Stimulated activated memory B cell treated with anti-CD40 and anti-IgM and Interleukin-4, amounts not matched to agents 10 μg/mL and 1 μg/mL and 100 μg/mL, for 72 hours (primary cell): ENCODE results near the gene PTPRB.

Experiments used
- ATAC-seq: fragments of 150-1000 bp; cut with Tn5 transposase; 2 replicates; pipeline ENCODE4 v1.10.0; 2021
- H3K27ac Mint-ChIP-seq: one replicate; pipeline ENCODE4 v1.8.0; 2022; ENCODE audit warnings: mild to moderate bottlenecking, mixed read lengths
- H3K27me3 Mint-ChIP-seq: one replicate; pipeline ENCODE4 v1.8.0; 2022; ENCODE audit warnings: mixed read lengths
- H3K36me3 Mint-ChIP-seq: one replicate; pipeline ENCODE4 v1.8.0; 2022; ENCODE audit warnings: mixed read lengths
- H3K4me1 Mint-ChIP-seq: one replicate; pipeline ENCODE4 v1.8.0; 2022; ENCODE audit warnings: mixed read lengths
- H3K4me3 Mint-ChIP-seq: one replicate; pipeline ENCODE4 v1.8.0; 2022; ENCODE audit warnings: mild to moderate bottlenecking, moderate library complexity, mixed read lengths
- H3K9me3 Mint-ChIP-seq: one replicate; pipeline ENCODE4 v1.8.0; 2022; ENCODE audit warnings: mixed read lengths

PTPRB gene

DNA sequence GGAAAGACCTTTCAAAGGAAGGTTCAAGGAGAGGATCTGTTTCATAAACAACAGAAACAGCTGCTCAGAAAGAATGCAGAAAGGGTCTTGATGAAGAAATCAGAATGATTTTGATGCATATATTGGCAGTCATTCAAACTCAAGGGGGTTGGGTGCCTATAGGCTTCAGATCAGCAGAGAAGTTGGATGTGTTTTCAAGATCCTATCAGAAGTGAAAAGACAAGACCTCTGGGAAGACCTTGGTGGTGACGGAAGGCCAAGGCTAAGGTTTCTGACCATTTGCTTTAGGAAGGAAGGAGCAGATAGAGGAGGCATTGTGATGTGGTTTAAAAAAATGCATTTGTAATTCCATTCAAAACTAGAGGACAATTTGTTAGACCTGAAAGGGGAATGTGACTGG, 15.2 kb upstream of the PTPRB start:
- no peaks in the 10 kb centered on the region for H3K36me3 Mint-ChIP-seq
- no peaks in the 10 kb centered on the region for H3K27me3 Mint-ChIP-seq
- no peak for ATAC-seq
- H3K27ac Mint-ChIP-seq: no peak overlapping the region
- H3K4me3 Mint-ChIP-seq: no peak overlapping the region
- no peaks in the 10 kb centered on the region for H3K4me1 Mint-ChIP-seq
- no peaks in the 10 kb centered on the region for H3K9me3 Mint-ChIP-seq

DNA sequence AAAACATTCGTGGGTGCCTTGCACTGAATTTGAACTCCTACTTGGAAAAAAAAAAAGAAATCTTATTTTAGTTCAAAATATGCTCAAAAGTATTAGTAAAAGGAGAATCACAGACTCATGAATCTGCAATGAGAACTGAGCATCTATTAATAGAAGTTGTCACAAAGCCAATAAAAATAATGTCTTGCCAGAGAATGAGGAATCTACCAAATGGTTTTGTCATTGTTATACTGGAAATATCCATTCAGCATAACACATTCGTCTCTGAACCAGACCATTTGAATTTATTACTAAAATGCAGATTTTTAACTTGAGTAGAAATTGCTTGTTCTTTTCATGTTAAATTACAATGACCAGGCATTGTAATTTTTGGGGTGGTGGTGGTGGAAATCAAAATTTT, 11.6 kb upstream of the PTPRB start:
- no peaks in the 10 kb centered on the region for H3K36me3 Mint-ChIP-seq
- no peaks in the 10 kb centered on the region for H3K4me1 Mint-ChIP-seq
- H3K27me3 Mint-ChIP-seq: no peaks in the 10 kb centered on the region
- no peaks in the 10 kb centered on the region for H3K9me3 Mint-ChIP-seq
- H3K4me3 Mint-ChIP-seq: no peak overlapping the region
- no peak overlapping the region for H3K27ac Mint-ChIP-seq
- no peak for ATAC-seq

DNA sequence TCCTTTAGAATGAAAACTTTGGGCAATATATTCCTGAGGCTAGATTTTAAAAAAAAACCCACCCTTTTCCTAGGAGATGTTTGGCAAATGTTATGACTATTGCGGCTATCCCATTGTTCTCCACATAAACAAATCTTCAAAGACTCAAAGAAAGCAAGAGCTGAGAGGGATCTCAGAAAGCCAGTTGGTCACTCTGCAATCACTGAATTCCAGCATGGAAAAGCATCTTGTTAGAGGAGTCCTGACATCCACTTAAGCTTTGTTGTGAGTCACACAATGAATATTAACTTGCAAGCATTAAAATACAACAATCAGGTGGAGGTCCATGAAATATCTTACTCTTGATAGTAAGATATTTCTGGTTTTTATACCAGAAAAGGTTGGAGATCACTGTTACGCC, 11.0 kb upstream of the PTPRB start:
- Mint-ChIP-seq H3K36me3 (no peaks in the 10 kb centered on the region), H3K4me1 (no peaks in the 10 kb centered on the region), H3K9me3 (no peaks in the 10 kb centered on the region), H3K27me3 (no peaks in the 10 kb centered on the region), H3K4me3 (no peak overlapping the region), H3K27ac (no peak overlapping the region)
- no peak for ATAC-seq

DNA sequence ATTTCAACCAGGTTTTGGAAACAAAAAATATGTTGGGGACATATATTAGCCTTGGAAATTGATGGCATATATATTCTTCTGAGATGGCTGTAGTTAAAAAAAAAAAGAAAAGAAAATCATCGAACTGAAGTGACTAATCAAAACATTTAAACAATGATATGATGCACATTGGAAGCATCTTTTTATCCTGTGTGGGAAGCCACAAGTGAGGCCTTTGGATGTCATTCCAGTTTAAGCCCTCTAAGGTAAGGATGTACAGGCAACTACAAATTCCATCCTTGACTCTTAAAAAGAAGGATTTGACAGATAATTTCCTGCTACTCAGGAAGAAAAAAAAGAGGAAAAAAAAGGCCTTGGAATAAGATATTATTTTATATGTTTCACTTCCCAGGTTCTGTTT, 9.6 kb upstream of the PTPRB start:
- peaks cover 6% of the 10 kb centered on the region for H3K27me3 Mint-ChIP-seq
- H3K4me3 Mint-ChIP-seq: no peak overlapping the region
- no peaks in the 10 kb centered on the region for H3K36me3 Mint-ChIP-seq
- ATAC-seq: no peak
- H3K4me1 Mint-ChIP-seq: no peaks in the 10 kb centered on the region
- no peak overlapping the region for H3K27ac Mint-ChIP-seq
- no peaks in the 10 kb centered on the region for H3K9me3 Mint-ChIP-seq

- H3K27me3 Mint-ChIP-seq: peaks cover 12% of the 10 kb centered on the region
- H3K36me3 Mint-ChIP-seq: no peaks in the 10 kb centered on the region
- no peaks in the 10 kb centered on the region for H3K9me3 Mint-ChIP-seq
- no peak overlapping the region for H3K4me3 Mint-ChIP-seq
- no peaks in the 10 kb centered on the region for H3K4me1 Mint-ChIP-seq
- H3K27ac Mint-ChIP-seq: no peak overlapping the region
- no peak for ATAC-seq
Measured at GRCh38 chr12:70645494-70646317, 8.5 kb upstream of the PTPRB start.

GRCh38 chr12:70644861-70645260, 7.6 kb upstream of the PTPRB start:
- no peak for ATAC-seq
- Mint-ChIP-seq H3K4me3 (no peak overlapping the region), H3K9me3 (no peaks in the 10 kb centered on the region), H3K27me3 (peaks cover 12% of the 10 kb centered on the region), H3K4me1 (no peaks in the 10 kb centered on the region), H3K36me3 (no peaks in the 10 kb centered on the region), H3K27ac (no peak overlapping the region)

GRCh38 chr12:70643939-70644338, 6.7 kb upstream of the PTPRB start:
- no peak for ATAC-seq
- H3K36me3 Mint-ChIP-seq: no peaks in the 10 kb centered on the region
- H3K27ac Mint-ChIP-seq: no peak overlapping the region

GRCh38 chr12:70641691-70642090, 4.5 kb upstream of the PTPRB start:
- H3K27me3 Mint-ChIP-seq: peaks cover 12% of the 10 kb centered on the region
- H3K9me3 Mint-ChIP-seq: no peaks in the 10 kb centered on the region
- no peaks in the 10 kb centered on the region for H3K4me1 Mint-ChIP-seq
- no peak for ATAC-seq
- no peak overlapping the region for H3K27ac Mint-ChIP-seq
- no peak overlapping the region for H3K4me3 Mint-ChIP-seq
- no peaks in the 10 kb centered on the region for H3K36me3 Mint-ChIP-seq

More at GRCh38 chr12:70643939-70644338, 6.7 kb upstream of the PTPRB start:
- Mint-ChIP-seq H3K4me1 (no peaks in the 10 kb centered on the region), H3K27me3 (peaks cover 12% of the 10 kb centered on the region), H3K9me3 (no peaks in the 10 kb centered on the region), H3K4me3 (no peak overlapping the region)

DNA sequence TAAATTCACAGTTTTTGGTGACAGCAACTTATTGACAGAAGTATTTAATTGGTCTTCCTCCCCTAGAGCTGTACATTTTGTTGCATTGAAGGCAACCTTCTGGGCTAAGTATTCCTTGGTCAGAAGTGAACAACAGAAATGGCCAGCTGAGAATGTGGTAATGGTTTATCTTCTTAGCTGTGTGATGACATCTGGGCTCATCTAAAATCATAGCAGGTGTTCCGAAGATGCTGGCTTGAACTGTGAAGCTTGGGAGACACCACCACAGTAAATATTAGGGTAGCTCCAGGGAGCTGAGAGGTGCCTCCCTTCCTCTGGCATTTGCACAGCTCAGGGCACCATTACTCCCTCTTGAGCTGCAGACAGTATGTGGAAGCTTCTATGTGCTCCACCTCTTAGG, 3.7 kb upstream of the PTPRB start:
- Mint-ChIP-seq H3K27ac (no peak overlapping the region), H3K4me3 (no peak overlapping the region), H3K4me1 (no peaks in the 10 kb centered on the region), H3K36me3 (no peaks in the 10 kb centered on the region), H3K9me3 (no peaks in the 10 kb centered on the region), H3K27me3 (peaks cover 12% of the 10 kb centered on the region)
- ATAC-seq: no peak

GRCh38 chr12:70639535-70639934, 2.3 kb upstream of the PTPRB start:
- no peak overlapping the region for H3K27ac Mint-ChIP-seq
- H3K4me1 Mint-ChIP-seq: no peaks in the 10 kb centered on the region
- ATAC-seq: no peak
- no peak overlapping the region for H3K4me3 Mint-ChIP-seq
- no peaks in the 10 kb centered on the region for H3K9me3 Mint-ChIP-seq
- no peaks in the 10 kb centered on the region for H3K36me3 Mint-ChIP-seq
- peaks cover 19% of the 10 kb centered on the region for H3K27me3 Mint-ChIP-seq

DNA sequence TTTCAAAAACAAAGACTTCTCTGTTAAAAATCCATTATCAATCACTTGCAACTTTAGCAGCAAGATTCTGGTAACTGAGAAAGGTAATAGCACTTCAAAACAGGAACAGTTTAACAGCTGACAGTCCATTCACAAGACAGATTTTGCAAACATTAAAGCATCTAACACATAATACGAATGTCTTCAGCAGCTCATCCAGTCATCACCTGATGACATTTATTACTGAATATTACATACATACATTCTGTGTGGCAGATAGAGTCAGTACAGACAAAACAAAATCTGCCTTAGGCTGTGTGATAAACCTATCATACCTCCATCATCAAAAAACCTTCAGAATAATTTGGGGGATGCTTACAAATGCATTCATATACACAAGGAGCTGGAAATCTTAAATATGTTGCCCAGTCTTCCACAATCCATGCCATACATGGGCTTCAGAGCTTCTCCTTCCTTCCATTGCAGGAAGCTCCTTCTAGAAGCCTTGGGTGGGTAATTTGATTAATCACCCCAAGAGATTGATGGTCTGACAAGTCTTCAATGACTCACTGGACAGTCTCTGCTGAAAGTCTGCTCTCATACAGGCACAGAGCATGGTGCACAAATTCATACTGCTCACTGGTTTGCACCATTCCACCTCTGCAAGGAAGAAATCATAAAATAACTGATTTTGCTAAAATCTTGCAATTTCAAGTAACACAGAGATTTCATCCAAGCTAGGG, 1.6 kb upstream of the PTPRB start:
- Mint-ChIP-seq H3K36me3 (no peaks in the 10 kb centered on the region), H3K9me3 (no peaks in the 10 kb centered on the region), H3K4me3 (no peak overlapping the region), H3K27me3 (peaks cover 19% of the 10 kb centered on the region), H3K27ac (no peak overlapping the region), H3K4me1 (no peaks in the 10 kb centered on the region)
- ATAC-seq: no peak

DNA sequence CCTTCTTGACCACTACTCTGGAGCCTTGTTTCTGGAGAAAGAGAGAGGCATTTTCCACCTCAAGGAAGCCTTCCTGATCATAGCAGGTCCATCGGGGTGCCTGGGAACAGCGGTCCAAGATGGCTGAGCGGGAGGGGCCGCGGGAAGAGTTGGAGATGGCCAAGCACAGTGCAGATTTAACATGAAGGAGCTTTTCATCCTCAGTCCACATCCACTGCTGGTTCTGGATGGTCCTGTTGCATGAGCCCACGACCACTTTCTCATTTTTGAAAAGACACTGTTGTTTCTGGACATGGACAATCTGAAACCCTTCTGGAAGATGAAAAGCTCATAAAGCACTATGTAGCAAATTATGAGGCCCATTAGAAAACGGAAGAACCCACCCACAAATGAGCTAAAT, 1.5 kb downstream of the PTPRB start:
- Mint-ChIP-seq H3K36me3 (no peaks in the 10 kb centered on the region), H3K27me3 (peaks cover 7% of the 10 kb centered on the region), H3K4me1 (no peaks in the 10 kb centered on the region), H3K27ac (no peak overlapping the region), H3K9me3 (no peaks in the 10 kb centered on the region), H3K4me3 (no peak overlapping the region)
- no peak for ATAC-seq

- no peak for ATAC-seq
Measured at GRCh38 chr12:70628701-70629480, 8.3 kb downstream of the PTPRB start.

GRCh38 chr12:70627677-70628076, 9.6 kb downstream of the PTPRB start:
- H3K4me1 Mint-ChIP-seq: no peaks in the 10 kb centered on the region
- H3K27ac Mint-ChIP-seq: no peak overlapping the region
- H3K9me3 Mint-ChIP-seq: peaks cover 10% of the 10 kb centered on the region
- H3K27me3 Mint-ChIP-seq: peaks cover 22% of the 10 kb centered on the region
- no peak overlapping the region for H3K4me3 Mint-ChIP-seq
- no peak for ATAC-seq
- H3K36me3 Mint-ChIP-seq: no peaks in the 10 kb centered on the region

More at GRCh38 chr12:70628701-70629480, 8.3 kb downstream of the PTPRB start:
- no peaks in the 10 kb centered on the region for H3K4me1 Mint-ChIP-seq
- no peaks in the 10 kb centered on the region for H3K36me3 Mint-ChIP-seq
- no peak overlapping the region for H3K27ac Mint-ChIP-seq
- no peak overlapping the region for H3K4me3 Mint-ChIP-seq
- peaks cover 22% of the 10 kb centered on the region for H3K27me3 Mint-ChIP-seq
- peaks cover 10% of the 10 kb centered on the region for H3K9me3 Mint-ChIP-seq

GRCh38 chr12:70626180-70626579, 11.0 kb downstream of the PTPRB start:
- H3K4me1 Mint-ChIP-seq: no peaks in the 10 kb centered on the region

More at GRCh38 chr12:70626180-70626579, 11.0 kb downstream of the PTPRB start:
- Mint-ChIP-seq H3K27me3 (peaks cover 22% of the 10 kb centered on the region), H3K4me3 (no peak overlapping the region), H3K9me3 (peaks cover 10% of the 10 kb centered on the region), H3K27ac (no peak overlapping the region), H3K36me3 (no peaks in the 10 kb centered on the region)
- no peak for ATAC-seq
